ENCODE measurements around the gene PERP. TPM values are rescaled to one million over a fixed set of nuclear protein-coding genes. Genes with fewer than 3 reads are reported as not detected.

Gene PERP
- total and polyA plus RNA-seq, 2 of the 8 experiments (the other 6 are each of a cell fraction or from before 2014, with no cell fraction given), result 21.0 to 26.7 TPM

Other genes starting within 250 kb of the PERP start
- gene TNFAIP3, start 240.2 kb downstream of the PERP start, total RNA-seq (2021; fragmentation: NEBNext Ultra II Directional; extraction: Animal tissue kit (Norgen Biotek cat#: 25700)), result 1.6 and 2.2 TPM in 2 replicates
- 1.1 and 2.0 TPM in 2 replicates for gene TNFAIP3, start 240.2 kb downstream of the PERP start, polyA plus RNA-seq (2011; rRNA removed)
- gene ARFGEF3, start 54.5 kb upstream of the PERP start, total RNA-seq (2021; fragmentation: NEBNext Ultra II Directional; extraction: Animal tissue kit (Norgen Biotek cat#: 25700)), result 22.9 and 23.2 TPM in 2 replicates
- gene ARFGEF3, start 54.5 kb upstream of the PERP start, polyA plus RNA-seq (2011; rRNA removed), result 5.6 and 5.8 TPM in 2 replicates
- not detected in 2 replicates for gene PBOV1, start 111.1 kb upstream of the PERP start, total RNA-seq (2021; fragmentation: NEBNext Ultra II Directional; extraction: Animal tissue kit (Norgen Biotek cat#: 25700))
- not detected in 2 replicates for gene PBOV1, start 111.1 kb upstream of the PERP start, polyA plus RNA-seq (2011; rRNA removed)